Heart left ventricle (tissue), 13 donors: Measurements from ENCODE around the gene KCND1.

ENCODE experiments used
- POLR2A ChIP-seq, 2 donors: fragments of 450-650 bp; IDR thresholded peaks; one replicate each; pipeline ENCODE4 v1.6.1; 2017; ENCODE audit warnings: antibody characterized with exemption in 2 of 2, mild to moderate bottlenecking in 2 of 2, moderate library complexity in 2 of 2
- TF ChIP-seq, protein P1 (sequence below), 12 donors: fragments of 200-600 bp; sonication (generic) in 4 of 12; IDR thresholded peaks; one replicate each; pipeline versions ENCODE4 v1.5.0 to v1.8.0; 2018 to 2022; ENCODE audit warnings: antibody characterized with exemption in 12 of 12, mild to moderate bottlenecking in 5 of 12
- donor health status: ischemic (EF 13 %, LVEDD 7.1; RV severe dilation, severe dysfunction).
- donor health status: DM: no; HTN: yes; CAD: no.
- donor health status: DM: no; HTN: no; CAD: no.
- donor health status: ischemic (EF 25% LVEDD 6.9; RV normal size, moderate dysfunction).
- donor health status: ischemic (EF 25% LVEDD 5.7; RV mildly dilated, moderate dysfunction).
- donor health status: ischemic (EF 35%, LVEDD 5.7; RV mildly dilated, moderate dysfunction).
- donor health status: nonischemic (EF 11% LVEDD 7.7; RV severe dilation, severe dysfunction).
- donor health status: DM: yes; HTN: yes; CAD: no.
- donor health status: PGD.
- donor health status: ischemic (EF 29% LVEDD 5.4; RV normal size, mild dysfunction).
- donor health status: nonischemic (EF 23%, LVEDD 6.1; RV moderate dilation, normal function).

DNA sequence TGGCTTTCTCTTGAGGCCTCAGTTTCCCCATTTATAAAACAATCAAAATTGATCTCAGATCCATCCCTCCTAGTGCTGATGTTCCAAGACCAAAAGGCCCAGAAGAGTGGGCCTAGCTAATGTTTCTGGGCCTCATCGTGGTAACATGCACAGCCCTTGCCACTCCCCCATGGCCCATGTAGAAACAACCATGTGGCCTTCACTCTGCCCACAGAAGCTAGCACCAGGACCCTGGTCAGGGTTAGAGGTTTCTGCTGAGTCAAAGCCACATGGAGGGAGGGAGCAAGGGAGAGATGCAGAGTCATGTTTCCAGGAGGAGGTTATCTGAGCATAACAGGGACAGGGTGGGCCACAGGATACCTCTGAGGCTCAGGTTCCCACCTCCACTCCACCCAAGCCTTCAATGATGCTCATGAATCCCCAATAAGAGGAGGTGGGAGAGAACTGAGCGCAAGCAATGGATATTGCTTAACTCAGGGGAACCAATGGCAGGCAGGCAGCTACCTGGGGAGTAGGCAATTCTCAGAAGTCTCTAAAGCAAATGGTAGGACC, 31.2 kb downstream of the KCND1 start:
- no peak for TF ChIP-seq POLR2A (IDR thresholded peaks at IDR 0.05)
- TF ChIP-seq, protein P1, sequence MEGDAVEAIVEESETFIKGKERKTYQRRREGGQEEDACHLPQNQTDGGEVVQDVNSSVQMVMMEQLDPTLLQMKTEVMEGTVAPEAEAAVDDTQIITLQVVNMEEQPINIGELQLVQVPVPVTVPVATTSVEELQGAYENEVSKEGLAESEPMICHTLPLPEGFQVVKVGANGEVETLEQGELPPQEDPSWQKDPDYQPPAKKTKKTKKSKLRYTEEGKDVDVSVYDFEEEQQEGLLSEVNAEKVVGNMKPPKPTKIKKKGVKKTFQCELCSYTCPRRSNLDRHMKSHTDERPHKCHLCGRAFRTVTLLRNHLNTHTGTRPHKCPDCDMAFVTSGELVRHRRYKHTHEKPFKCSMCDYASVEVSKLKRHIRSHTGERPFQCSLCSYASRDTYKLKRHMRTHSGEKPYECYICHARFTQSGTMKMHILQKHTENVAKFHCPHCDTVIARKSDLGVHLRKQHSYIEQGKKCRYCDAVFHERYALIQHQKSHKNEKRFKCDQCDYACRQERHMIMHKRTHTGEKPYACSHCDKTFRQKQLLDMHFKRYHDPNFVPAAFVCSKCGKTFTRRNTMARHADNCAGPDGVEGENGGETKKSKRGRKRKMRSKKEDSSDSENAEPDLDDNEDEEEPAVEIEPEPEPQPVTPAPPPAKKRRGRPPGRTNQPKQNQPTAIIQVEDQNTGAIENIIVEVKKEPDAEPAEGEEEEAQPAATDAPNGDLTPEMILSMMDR (IDR thresholded peaks at IDR 0.05): no peak
